Stimulated activated naive CD4-positive, alpha-beta T cell (primary cell): Measurements from ENCODE around the gene RIC8B.
"Not testable (repeated sequence)": the region's sequence is repeated elsewhere in the genome, so short reads cannot be mapped to it uniquely, and the experiment has no call there.

Experiments
- DNase-seq, 6 experiments: peaks; one replicate each; lab custom pipeline; 2025; lab: John Stamatoyannopoulos, UW

RIC8B gene

GRCh38 chr12:106903241-106903945 lies 128.9 kb downstream of the RIC8B start:
- peak; percentile 28 to 72 (median 58) for DNase-seq

GRCh38 chr12:106906715-106907114 lies 132.2 kb downstream of the RIC8B start:
- no peak for DNase-seq

- DNase-seq = no peak
Measured at GRCh38 chr12:106907411-106907810, 132.9 kb downstream of the RIC8B start.

GRCh38 chr12:106907846-106908245 lies 133.4 kb downstream of the RIC8B start:
- DNase-seq = no peak

GRCh38 chr12:106908561-106908960 lies 134.1 kb downstream of the RIC8B start:
- DNase-seq = no peak

GRCh38 chr12:106910202-106910601 lies 135.7 kb downstream of the RIC8B start:
- DNase-seq = no peak

- DNase-seq = no peak
Measured at GRCh38 chr12:106911581-106911980, 137.1 kb downstream of the RIC8B start.

- DNase-seq = no peak
Measured at GRCh38 chr12:106913456-106913855, 139.0 kb downstream of the RIC8B start.

GRCh38 chr12:106914796-106915634 lies 140.5 kb downstream of the RIC8B start:
- peak in 1 of 6 experiments; percentile 12 for DNase-seq

- DNase-seq = no peak
Measured at GRCh38 chr12:106915635-106916026, 141.1 kb downstream of the RIC8B start.

GRCh38 chr12:106917503-106917902 lies 143.0 kb downstream of the RIC8B start:
- no peak for DNase-seq

GRCh38 chr12:106918746-106919145 lies 144.3 kb downstream of the RIC8B start:
- DNase-seq = no peak

GRCh38 chr12:106919910-106920544 lies 145.5 kb downstream of the RIC8B start:
- DNase-seq = peak in 3 of 6 experiments; percentile 3 to 47 (median 36)

GRCh38 chr12:106921976-106922375 lies 147.5 kb downstream of the RIC8B start:
- not testable (repeated sequence) for DNase-seq

- not testable (repeated sequence) for DNase-seq
Measured at GRCh38 chr12:106923594-106923993, 149.1 kb downstream of the RIC8B start.

- DNase-seq = no peak
Measured at GRCh38 chr12:106924268-106924861, 149.9 kb downstream of the RIC8B start.

- DNase-seq = no peak
Measured at GRCh38 chr12:106926657-106927056, 152.2 kb downstream of the RIC8B start.

GRCh38 chr12:106934277-106934676 lies 159.8 kb downstream of the RIC8B start:
- DNase-seq = no peak
